ENCODE results near the gene ARRB1. TPM values are rescaled to one million over a fixed set of nuclear protein-coding genes. Genes with fewer than 3 reads are reported as not detected.

ARRB1 gene
- total and polyA plus RNA-seq, 10 of the 15 experiments (the other 5 are each of a cell fraction or from before 2014, with no cell fraction given), result 0.39 to 12.9 (median 1.7) TPM

DNA sequence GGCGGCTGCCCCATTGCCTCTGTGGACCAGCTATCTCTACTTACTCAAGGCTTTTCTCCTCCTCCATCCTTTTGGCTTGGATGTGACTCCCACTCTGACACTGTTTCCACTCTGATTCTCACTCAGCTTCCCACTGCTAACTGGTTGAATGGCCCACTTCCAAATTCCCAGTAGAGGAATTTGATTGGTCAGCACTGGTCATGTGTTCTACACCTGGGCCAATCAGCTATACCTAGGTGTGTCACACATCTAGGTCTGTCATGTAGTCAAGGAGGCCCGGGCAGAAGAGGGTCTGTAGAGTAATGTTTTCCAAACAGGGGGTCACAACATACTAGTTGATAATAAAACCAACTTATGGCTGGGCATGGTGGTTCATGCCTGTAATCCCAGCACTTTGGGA is 57.6 kb downstream of the ARRB1 start:
- ATAC-seq, result no peak
- CTCF ChIA-PET, result no interaction called here
- in situ Hi-C loops (cut with MboI), result no loop called here

GRCh38 chr11:75292943-75293342 is 58.5 kb downstream of the ARRB1 start:
- RAD21 ChIA-PET (ENCODE audit: unreplicated experiment), result no interaction called here
- Histone ChIP-seq H3K27me3 (replicated peaks in 1 of 2; ENCODE audit: control insufficient read depth in 2 of 2, insufficient read depth in 2 of 2, low read length in 1 of 2) (no peaks in the 10 kb centered on the region), H3K4me3 (no peak overlapping the region), H3K4me1 (ENCODE audit: control insufficient read depth, insufficient read depth, low read length) (no peaks in the 10 kb centered on the region), H3K27ac (ENCODE audit: control insufficient read depth, insufficient read depth) (no peak overlapping the region), H2AFZ (ENCODE audit: control insufficient read depth, low read depth, low read length) (no peak overlapping the region), H3K4me2 (ENCODE audit: control insufficient read depth, insufficient read depth) (no peak overlapping the region), H4K20me1 (ENCODE audit: control insufficient read depth, insufficient read depth) (no peaks in the 10 kb centered on the region), H3K36me3 (ENCODE audit: control insufficient read depth in 2 of 2, insufficient read depth in 2 of 2, low read length in 1 of 2) (no peaks in the 10 kb centered on the region; a peak in 1 of 4 replicates), H3K9ac (ENCODE audit: control insufficient read depth, insufficient read depth, low read length) (no peak overlapping the region), H3K79me2 (ENCODE audit: control insufficient read depth, insufficient read depth, low read length) (no peaks in the 10 kb centered on the region), H3K9me3 (replicated peaks; ENCODE audit: control insufficient read depth, insufficient read depth, low read length) (no peaks in the 10 kb centered on the region)
- no peak for FAIRE-seq
- POLR2A ChIA-PET, result no interaction called here
- no peak for ATAC-seq
- CTCF ChIA-PET, result interaction anchor here (1.4 kb wide), 1 partner anchor 152 kb away, joined by 3 read pairs; no protein-coding TSS in a partner anchor
- in situ Hi-C loops (cut with MboI) (no loop called here), intact Hi-C loops (cut with micrococcal nuclease; ENCODE audit: unreplicated experiment) (no loop called here)
- no peak for DNase-seq (ENCODE audit: low read depth, low spot score)
- SMC1A ChIA-PET (ENCODE audit: uncharacterized antibody, unreplicated experiment), result interaction anchor here (1.2 kb wide), 1 partner anchor 97 kb away, joined by 4 read pairs; no protein-coding TSS in a partner anchor
- no peak for TF ChIP-seq TBL1XR1 (IDR thresholded peaks at IDR 0.05; ENCODE audit: low read depth, low read length)
- BruUV-seq (replicated peaks), result no TSS peak
- WGBS (ENCODE audit: insufficient coverage, insufficient replicate concordance, low lambda C conversion rate, missing lambda C conversion rate), result 53% methylated on average over 3 of the region's 3 CpGs

More for the DNA sequence above, 57.6 kb downstream of the ARRB1 start:
- 40% methylated on average over 2 of the region's 2 CpGs for WGBS (ENCODE audit: insufficient coverage, insufficient replicate concordance, low lambda C conversion rate, missing lambda C conversion rate)
- 0 out of 2 replicates have a peak, but pooled peaks have one; percentile 11 for TF ChIP-seq NFYB (IDR thresholded peaks at IDR 0.05; ENCODE audit: insufficient read depth, low read depth, low read length)
- TF ChIP-seq, protein P1, sequence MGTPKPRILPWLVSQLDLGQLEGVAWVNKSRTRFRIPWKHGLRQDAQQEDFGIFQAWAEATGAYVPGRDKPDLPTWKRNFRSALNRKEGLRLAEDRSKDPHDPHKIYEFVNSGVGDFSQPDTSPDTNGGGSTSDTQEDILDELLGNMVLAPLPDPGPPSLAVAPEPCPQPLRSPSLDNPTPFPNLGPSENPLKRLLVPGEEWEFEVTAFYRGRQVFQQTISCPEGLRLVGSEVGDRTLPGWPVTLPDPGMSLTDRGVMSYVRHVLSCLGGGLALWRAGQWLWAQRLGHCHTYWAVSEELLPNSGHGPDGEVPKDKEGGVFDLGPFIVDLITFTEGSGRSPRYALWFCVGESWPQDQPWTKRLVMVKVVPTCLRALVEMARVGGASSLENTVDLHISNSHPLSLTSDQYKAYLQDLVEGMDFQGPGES (IDR thresholded peaks at IDR 0.05), result no peak
- H2AFZ ChIP-seq (ENCODE audit: control insufficient read depth, low read depth, low read length), result no peak overlapping the region
- no peak overlapping the region for H3K9ac ChIP-seq (ENCODE audit: control insufficient read depth, insufficient read depth, low read length)
- BruUV-seq (replicated peaks), result no TSS peak
- DNase-seq (ENCODE audit: low read depth, low spot score) (no peak), FAIRE-seq (no peak)
- H3K4me2 ChIP-seq (ENCODE audit: control insufficient read depth, insufficient read depth), result no peak overlapping the region
- no peaks in the 10 kb centered on the region for H3K4me1 ChIP-seq (ENCODE audit: control insufficient read depth, insufficient read depth, low read length)
- H3K4me3 ChIP-seq, result no peak overlapping the region
- ChIA-PET SMC1A (ENCODE audit: uncharacterized antibody, unreplicated experiment) (interaction anchor here (1.2 kb wide), 1 partner anchor 96 kb away, joined by 4 read pairs; no protein-coding TSS in a partner anchor), POLR2A (no interaction called here), RAD21 (ENCODE audit: unreplicated experiment) (no interaction called here)
- H3K79me2 ChIP-seq (ENCODE audit: control insufficient read depth, insufficient read depth, low read length), result no peaks in the 10 kb centered on the region
- H3K36me3 ChIP-seq (ENCODE audit: control insufficient read depth in 2 of 2, insufficient read depth in 2 of 2, low read length in 1 of 2), result no peaks in the 10 kb centered on the region; a peak in 1 of 4 replicates
- no peaks in the 10 kb centered on the region for H4K20me1 ChIP-seq (ENCODE audit: control insufficient read depth, insufficient read depth)
- no peaks in the 10 kb centered on the region for H3K27me3 ChIP-seq (replicated peaks in 1 of 2; ENCODE audit: control insufficient read depth in 2 of 2, insufficient read depth in 2 of 2, low read length in 1 of 2)
- intact Hi-C loops (cut with micrococcal nuclease; ENCODE audit: unreplicated experiment), result no loop called here
- no peaks in the 10 kb centered on the region for H3K9me3 ChIP-seq (replicated peaks; ENCODE audit: control insufficient read depth, insufficient read depth, low read length)
- no peak overlapping the region for H3K27ac ChIP-seq (ENCODE audit: control insufficient read depth, insufficient read depth)

Measured in GM12878 (cell line).